ENCODE measurements around the gene LGR6. TPM values are rescaled to one million over a fixed set of nuclear protein-coding genes. Genes with fewer than 3 reads are reported as not detected.

LGR6 gene
- total RNA-seq, 2 experiments from 2014 or later: 0.08 TPM; not detected in 1

DNA sequence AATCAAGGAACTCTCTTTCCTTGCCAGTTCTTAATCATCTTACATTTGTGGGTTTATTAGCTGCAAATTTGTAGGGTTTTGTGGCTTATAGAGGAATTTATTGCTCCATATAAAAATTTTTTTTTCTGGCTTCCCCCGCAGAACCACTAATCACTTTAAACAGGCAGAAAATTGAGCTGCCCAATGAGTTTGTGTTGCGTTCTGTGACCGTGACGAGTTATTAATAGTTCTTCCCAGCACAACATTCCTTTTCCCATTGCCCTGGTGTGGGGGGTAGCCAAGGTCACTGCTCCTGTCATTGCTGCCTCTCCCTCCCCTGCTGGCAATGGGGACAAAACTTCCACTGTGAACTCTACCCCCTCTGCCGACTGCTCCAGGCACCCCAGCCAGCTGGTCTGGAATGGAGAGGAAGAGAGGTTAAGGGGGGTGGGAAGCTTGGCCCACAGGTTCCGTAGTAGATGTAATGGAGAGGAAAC lies 93.1 kb downstream of the LGR6 start:
- no peak overlapping the region for H3K4me3 Mint-ChIP-seq
- no peaks in the 10 kb centered on the region for H3K36me3 Mint-ChIP-seq (ENCODE audit: low read depth)
- ATAC-seq (no peak), DNase-seq (no peak)
- ChIA-PET CTCF (interaction anchor here (0.9 to 1.0 kb wide), 2 partner anchors 10 to 12 kb away, joined by 3 read pairs; no protein-coding TSS in a partner anchor), POLR2A (no interaction called here)
- no peaks in the 10 kb centered on the region for H3K9me3 Mint-ChIP-seq (ENCODE audit: insufficient read depth)
- peaks cover 25% of the 10 kb centered on the region for H3K27me3 Mint-ChIP-seq (ENCODE audit: low read depth)
- H3K27ac Mint-ChIP-seq: no peak overlapping the region
- peaks cover 15% of the 10 kb centered on the region for H3K4me1 Mint-ChIP-seq (ENCODE audit: low read depth)

- Mint-ChIP-seq H3K27ac (no peak overlapping the region), H3K9me3 (ENCODE audit: insufficient read depth) (no peaks in the 10 kb centered on the region), H3K27me3 (ENCODE audit: low read depth) (peaks cover 28% of the 10 kb centered on the region), H3K36me3 (ENCODE audit: low read depth) (no peaks in the 10 kb centered on the region), H3K4me1 (ENCODE audit: low read depth) (peaks cover 15% of the 10 kb centered on the region), H3K4me3 (no peak overlapping the region)
- no peak for DNase-seq
- CTCF ChIA-PET: no interaction called here
- POLR2A ChIA-PET: no interaction called here
- ATAC-seq: no peak
These were observed 93.6 kb downstream of the LGR6 start for GRCh38 chr1:202287196-202287595.

DNA sequence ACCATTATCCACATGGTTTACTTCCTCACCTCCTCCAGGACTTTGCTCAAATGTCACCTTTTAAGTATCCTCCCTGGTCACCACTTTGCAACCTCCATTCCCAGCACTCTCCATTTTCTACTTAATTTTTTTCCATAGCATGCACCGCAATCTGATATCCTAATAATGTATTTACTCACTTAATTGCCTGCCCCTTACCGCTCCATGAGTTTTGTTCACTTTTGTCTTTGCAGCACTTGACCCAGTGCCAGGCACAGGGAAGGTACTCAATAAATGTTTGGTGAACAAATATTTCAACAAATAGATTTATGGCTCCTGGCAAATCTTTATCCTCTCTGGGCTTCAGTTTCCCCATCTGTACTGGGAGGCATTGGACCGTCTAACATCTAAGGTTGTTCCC lies 94.6 kb downstream of the LGR6 start:
- DNase-seq (no peak), ATAC-seq (no peak)
- CTCF ChIA-PET: interaction anchor here (2.3 kb wide), 1 partner anchor 28 kb away, joined by 7 read pairs; no protein-coding TSS in a partner anchor
- POLR2A ChIA-PET: no interaction called here
- Mint-ChIP-seq H3K4me3 (no peak overlapping the region), H3K9me3 (ENCODE audit: insufficient read depth) (no peaks in the 10 kb centered on the region), H3K36me3 (ENCODE audit: low read depth) (no peaks in the 10 kb centered on the region), H3K27me3 (ENCODE audit: low read depth) (peaks cover 30% of the 10 kb centered on the region), H3K27ac (no peak overlapping the region), H3K4me1 (ENCODE audit: low read depth) (peaks cover 11% of the 10 kb centered on the region)

- POLR2A ChIA-PET: no interaction called here
- CTCF ChIA-PET: interaction anchor here (1.2 to 2.7 kb wide), 3 partner anchors 10 to 27 kb away, joined by 4 to 8 read pairs (median 7); no protein-coding TSS in a partner anchor
- DNase-seq: no peak
- Mint-ChIP-seq H3K27me3 (ENCODE audit: low read depth) (peaks cover 31% of the 10 kb centered on the region), H3K9me3 (ENCODE audit: insufficient read depth) (no peaks in the 10 kb centered on the region), H3K4me1 (ENCODE audit: low read depth) (peaks cover 3% of the 10 kb centered on the region), H3K36me3 (ENCODE audit: low read depth) (no peaks in the 10 kb centered on the region), H3K4me3 (no peak overlapping the region), H3K27ac (no peak overlapping the region)
- no peak for ATAC-seq
These were observed 95.4 kb downstream of the LGR6 start for GRCh38 chr1:202289009-202289408.

DNA sequence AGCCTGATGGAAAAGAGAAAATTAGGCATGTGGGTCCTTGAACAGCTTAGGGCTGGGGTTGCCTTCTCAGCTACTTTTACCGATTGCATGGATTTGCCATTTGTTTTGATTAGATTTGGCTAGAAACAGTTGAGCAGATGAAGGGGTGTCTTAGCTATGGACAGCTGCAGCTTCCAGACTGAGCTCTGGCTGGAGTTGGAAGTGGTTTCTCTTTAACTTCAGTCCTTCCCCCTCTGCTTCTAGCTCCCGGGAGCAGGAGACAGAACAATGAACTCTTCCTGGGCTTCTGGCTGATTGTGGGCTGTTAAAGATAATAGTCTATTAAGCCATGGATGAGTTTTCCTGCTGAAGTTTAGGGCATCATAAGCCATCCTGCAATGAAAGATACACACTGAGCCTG lies 97.4 kb downstream of the LGR6 start:
- CTCF ChIA-PET: interaction anchor here (1.1 to 2.7 kb wide), 3 partner anchors 11 to 98 kb away, joined by 3 to 8 read pairs (median 4); no protein-coding TSS in a partner anchor
- POLR2A ChIA-PET: interaction anchor here (0.8 kb wide), 1 partner anchor 51 kb away, joined by 3 read pairs; the partner anchor contains the start of gene UBE2T
- DNase-seq (no peak), ATAC-seq (no peak)
- no peaks in the 10 kb centered on the region for H3K36me3 Mint-ChIP-seq (ENCODE audit: low read depth)
- peaks cover 14% of the 10 kb centered on the region for H3K4me1 Mint-ChIP-seq (ENCODE audit: low read depth)
- no peaks in the 10 kb centered on the region for H3K9me3 Mint-ChIP-seq (ENCODE audit: insufficient read depth)
- H3K27me3 Mint-ChIP-seq (ENCODE audit: low read depth): peaks cover 28% of the 10 kb centered on the region
- H3K27ac Mint-ChIP-seq: no peak overlapping the region
- H3K4me3 Mint-ChIP-seq: no peak overlapping the region

DNA sequence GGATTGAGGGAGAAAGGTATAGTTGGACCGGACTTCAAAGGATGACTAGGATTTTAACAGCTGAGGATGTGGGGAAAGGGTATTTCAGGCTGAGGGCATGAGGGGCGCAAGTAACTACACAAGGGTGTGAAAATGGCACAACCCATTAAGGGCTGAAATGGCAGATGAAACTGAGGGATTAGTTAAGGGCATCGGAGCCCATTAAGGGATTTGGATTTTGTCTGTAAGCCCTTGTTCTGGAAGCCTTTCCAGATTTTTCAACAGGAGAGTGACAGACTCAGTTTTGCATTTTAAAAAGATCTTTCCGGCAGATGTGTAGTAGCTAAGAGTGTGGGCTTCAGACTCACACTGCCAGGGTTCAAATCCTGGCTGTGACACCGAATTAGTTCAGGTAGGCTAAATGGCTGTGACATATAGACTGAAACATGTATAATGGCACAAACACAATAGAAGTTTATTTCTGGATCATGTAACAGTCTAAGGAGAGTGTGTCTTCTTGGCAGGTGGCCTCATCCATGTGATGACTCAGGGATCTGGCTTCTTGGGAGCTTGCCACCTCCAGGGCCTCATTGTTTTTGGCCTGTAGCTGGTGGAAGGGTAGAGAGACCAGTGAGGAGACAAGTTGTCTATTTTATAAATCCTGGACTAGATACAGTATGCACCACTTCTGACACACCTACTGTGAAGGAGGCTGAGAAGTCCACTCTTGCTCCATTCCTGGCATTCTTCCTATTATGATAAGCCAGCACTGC lies 98.5 kb downstream of the LGR6 start:
- peaks cover 28% of the 10 kb centered on the region for H3K27me3 Mint-ChIP-seq (ENCODE audit: low read depth)
- ChIA-PET CTCF (no interaction called here), POLR2A (no interaction called here)
- H3K36me3 Mint-ChIP-seq (ENCODE audit: low read depth): no peaks in the 10 kb centered on the region
- DNase-seq (no peak), ATAC-seq (no peak)
- H3K4me3 Mint-ChIP-seq: no peak overlapping the region
- H3K9me3 Mint-ChIP-seq (ENCODE audit: insufficient read depth): no peaks in the 10 kb centered on the region
- no peak overlapping the region for H3K27ac Mint-ChIP-seq
- H3K4me1 Mint-ChIP-seq (ENCODE audit: low read depth): peaks cover 21% of the 10 kb centered on the region

- ChIA-PET POLR2A (no interaction called here), CTCF (no interaction called here)
- no peaks in the 10 kb centered on the region for H3K9me3 Mint-ChIP-seq (ENCODE audit: insufficient read depth)
- H3K27ac Mint-ChIP-seq: no peak overlapping the region
- no peaks in the 10 kb centered on the region for H3K36me3 Mint-ChIP-seq (ENCODE audit: low read depth)
- no peak overlapping the region for H3K4me3 Mint-ChIP-seq
- ATAC-seq (no peak), DNase-seq (no peak)
- peaks cover 23% of the 10 kb centered on the region for H3K27me3 Mint-ChIP-seq (ENCODE audit: low read depth)
- peaks cover 22% of the 10 kb centered on the region for H3K4me1 Mint-ChIP-seq (ENCODE audit: low read depth)
These were observed 99.2 kb downstream of the LGR6 start for GRCh38 chr1:202292773-202293172.

DNA sequence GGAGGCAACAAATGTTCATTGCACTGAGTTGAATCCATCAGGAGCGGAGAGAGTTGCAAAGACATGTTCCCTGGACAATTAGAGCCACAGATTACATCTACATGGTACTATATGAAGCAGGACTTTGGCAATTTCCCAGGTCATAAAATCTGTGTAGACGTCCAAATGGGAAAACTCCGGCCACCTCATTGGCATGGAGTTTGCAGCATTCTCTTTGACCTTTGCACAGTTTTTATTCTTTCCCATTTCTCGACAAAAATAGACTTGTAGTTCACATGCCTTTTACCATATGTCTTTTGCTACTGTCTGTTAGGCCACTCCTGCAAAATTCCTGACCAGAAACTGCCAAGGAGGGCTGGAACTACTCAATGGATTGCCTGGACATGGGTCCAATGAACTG lies 100.0 kb downstream of the LGR6 start:
- H3K27ac Mint-ChIP-seq: no peak overlapping the region
- no peak overlapping the region for H3K4me3 Mint-ChIP-seq
- H3K9me3 Mint-ChIP-seq (ENCODE audit: insufficient read depth): no peaks in the 10 kb centered on the region
- peaks cover 16% of the 10 kb centered on the region for H3K27me3 Mint-ChIP-seq (ENCODE audit: low read depth)
- DNase-seq (no peak), ATAC-seq (no peak)
- POLR2A ChIA-PET: no interaction called here
- H3K36me3 Mint-ChIP-seq (ENCODE audit: low read depth): no peaks in the 10 kb centered on the region
- peaks cover 22% of the 10 kb centered on the region for H3K4me1 Mint-ChIP-seq (ENCODE audit: low read depth)
- CTCF ChIA-PET: interaction anchor here (1.3 kb wide), 1 partner anchor 20 kb away, joined by 4 read pairs; no protein-coding TSS in a partner anchor

DNA sequence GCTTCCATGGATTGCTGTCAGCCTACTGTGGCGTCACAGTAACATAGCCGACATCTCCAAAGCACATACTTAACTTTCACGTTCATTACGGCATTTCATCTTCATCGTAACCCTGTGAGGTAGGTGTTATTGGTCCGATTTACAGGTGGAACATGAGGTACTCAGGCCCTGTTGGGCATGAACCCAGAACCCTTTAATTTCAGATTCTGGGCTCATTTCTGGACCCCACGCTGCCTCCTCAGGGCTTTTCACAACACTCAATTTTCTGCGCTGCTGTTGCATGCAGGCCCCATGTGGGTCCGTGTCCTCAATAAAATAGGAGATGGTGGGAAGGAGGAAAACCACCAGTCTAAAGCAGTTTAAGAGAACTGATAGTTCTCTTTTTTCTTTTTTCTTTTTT lies 108.6 kb downstream of the LGR6 start:
- H3K27me3 Mint-ChIP-seq (ENCODE audit: low read depth): peaks cover 2% of the 10 kb centered on the region
- CTCF ChIA-PET: interaction anchor here (1.0 to 1.1 kb wide), 2 partner anchors 11 to 13 kb away, joined by 3 to 6 read pairs; no protein-coding TSS in a partner anchor
- H3K4me1 Mint-ChIP-seq (ENCODE audit: low read depth): peaks cover under 1% of the 10 kb centered on the region
- H3K36me3 Mint-ChIP-seq (ENCODE audit: low read depth): no peaks in the 10 kb centered on the region
- POLR2A ChIA-PET: no interaction called here
- H3K4me3 Mint-ChIP-seq: no peak overlapping the region
- H3K27ac Mint-ChIP-seq: no peak overlapping the region
- H3K9me3 Mint-ChIP-seq (ENCODE audit: insufficient read depth): no peaks in the 10 kb centered on the region
- ATAC-seq: no peak
- DNase-seq: no peak

- ChIA-PET CTCF (interaction anchor here (0.9 to 2.3 kb wide), 2 partner anchors 111 to 119 kb away, joined by 3 to 9 read pairs; partner anchors contain the start of gene LGR6), POLR2A (no interaction called here)
- no peaks in the 10 kb centered on the region for H3K36me3 Mint-ChIP-seq (ENCODE audit: low read depth)
- H3K4me1 Mint-ChIP-seq (ENCODE audit: low read depth): no peaks in the 10 kb centered on the region
- ATAC-seq (no peak), DNase-seq (no peak)
- no peak overlapping the region for H3K27ac Mint-ChIP-seq
- H3K27me3 Mint-ChIP-seq (ENCODE audit: low read depth): peaks cover 2% of the 10 kb centered on the region
- no peak overlapping the region for H3K4me3 Mint-ChIP-seq
- no peaks in the 10 kb centered on the region for H3K9me3 Mint-ChIP-seq (ENCODE audit: insufficient read depth)
These were observed 110.8 kb downstream of the LGR6 start for GRCh38 chr1:202304375-202304774.

GRCh38 chr1:202305168-202305567 lies 111.6 kb downstream of the LGR6 start:
- no peak overlapping the region for H3K27ac Mint-ChIP-seq
- DNase-seq (no peak), ATAC-seq (no peak)
- no peaks in the 10 kb centered on the region for H3K9me3 Mint-ChIP-seq (ENCODE audit: insufficient read depth)
- H3K36me3 Mint-ChIP-seq (ENCODE audit: low read depth): no peaks in the 10 kb centered on the region
- no peaks in the 10 kb centered on the region for H3K4me1 Mint-ChIP-seq (ENCODE audit: low read depth)
- no peaks in the 10 kb centered on the region for H3K27me3 Mint-ChIP-seq (ENCODE audit: low read depth)
- POLR2A ChIA-PET: no interaction called here
- CTCF ChIA-PET: interaction anchor here (2.0 to 2.3 kb wide), 2 partner anchors 112 to 113 kb away, joined by 7 to 9 read pairs; partner anchors contain the start of gene LGR6
- H3K4me3 Mint-ChIP-seq: no peak overlapping the region
